NCI-H345 treated with DMSO at 0.1 percent for 48 hours (cell line): ENCODE data around the gene OR51D1.

Experiments
- DNase-seq: peaks from one replicate; lab custom pipeline; 2025; ENCODE audit not compliant: unreplicated experiment; lab: John Stamatoyannopoulos, UW

OR51D1 gene, protein sequence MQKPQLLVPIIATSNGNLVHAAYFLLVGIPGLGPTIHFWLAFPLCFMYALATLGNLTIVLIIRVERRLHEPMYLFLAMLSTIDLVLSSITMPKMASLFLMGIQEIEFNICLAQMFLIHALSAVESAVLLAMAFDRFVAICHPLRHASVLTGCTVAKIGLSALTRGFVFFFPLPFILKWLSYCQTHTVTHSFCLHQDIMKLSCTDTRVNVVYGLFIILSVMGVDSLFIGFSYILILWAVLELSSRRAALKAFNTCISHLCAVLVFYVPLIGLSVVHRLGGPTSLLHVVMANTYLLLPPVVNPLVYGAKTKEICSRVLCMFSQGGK

DNA sequence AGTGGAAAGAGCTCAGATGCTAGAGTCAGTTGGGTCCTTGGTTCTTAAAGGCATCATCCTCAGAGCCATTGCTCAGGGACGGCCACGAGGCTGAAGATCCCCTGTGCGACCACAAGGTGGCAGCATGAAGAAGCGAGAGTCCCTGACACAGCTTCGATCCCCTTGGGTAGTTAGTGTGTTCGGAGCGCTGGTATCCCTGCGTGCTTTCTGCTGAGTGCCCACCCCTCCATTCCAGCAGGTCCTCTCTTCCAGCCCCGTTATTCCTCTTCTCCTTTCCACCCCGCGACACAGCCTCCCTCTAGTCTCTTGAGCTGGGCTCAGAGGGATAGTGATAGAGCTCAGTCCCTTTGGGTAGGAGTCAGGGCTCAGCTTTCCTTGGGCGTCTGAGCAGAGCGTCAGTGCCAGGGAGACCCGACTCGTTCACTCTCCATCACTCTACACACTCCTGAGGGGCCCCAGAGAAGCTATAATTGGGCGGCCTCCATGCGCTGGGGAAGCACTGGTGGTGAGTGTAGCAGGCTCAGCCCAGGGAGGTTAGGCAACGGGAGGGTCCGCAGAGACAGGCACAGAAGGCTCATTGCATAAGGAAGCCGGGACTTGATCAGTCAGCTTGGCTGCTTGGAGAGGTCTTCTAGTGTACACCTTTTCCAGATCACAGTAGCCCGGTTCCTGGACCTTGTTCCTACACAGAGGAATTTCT lies at the start of gene OR51D1:
Gene OR51D1 (plus strand): TSS at position 516 of the 700 bp plus-strand sequence. CDS start 2,314 bp downstream, outside the sequence.
- DNase-seq = peak; percentile 51

DNA sequence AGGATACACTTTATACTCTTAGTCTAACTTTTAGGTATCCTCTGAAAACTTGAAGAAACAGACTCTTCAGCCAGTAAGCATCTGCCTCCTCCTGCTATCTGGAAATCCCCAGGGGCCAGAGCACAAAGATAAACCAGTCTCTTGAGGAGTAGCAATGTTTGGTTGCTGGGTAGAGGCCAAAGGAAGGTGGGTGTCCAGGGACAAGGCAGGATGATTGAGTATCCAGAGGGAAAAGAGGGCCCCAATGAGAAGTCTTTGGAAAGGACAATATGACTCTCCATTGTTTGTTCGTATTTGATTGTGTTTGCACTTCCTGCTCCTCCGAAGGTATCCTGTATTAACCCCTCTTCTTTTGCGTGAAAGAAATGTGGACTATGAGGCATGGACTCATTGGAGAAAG lies 48.3 kb upstream of the OR51D1 start:
- no peak for DNase-seq

DNA sequence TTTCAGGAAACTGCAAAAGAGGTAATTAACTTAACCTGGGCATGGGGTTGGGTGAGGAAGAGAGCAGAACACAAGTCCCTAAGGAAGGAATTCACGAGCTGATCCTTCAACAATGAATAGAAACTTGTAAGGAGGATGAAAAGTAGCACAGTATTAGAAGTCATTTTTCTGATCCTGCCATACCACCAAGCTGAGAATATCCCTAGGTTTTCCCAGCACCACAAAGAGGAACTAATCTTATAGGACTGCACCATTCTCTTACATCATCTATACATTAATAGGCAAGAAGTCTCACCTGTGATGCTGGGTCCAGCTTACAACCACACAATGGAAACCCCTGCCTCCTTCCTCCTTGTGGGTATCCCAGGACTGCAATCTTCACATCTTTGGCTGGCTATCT lies 43.5 kb upstream of the OR51D1 start, which contains the start of gene OR52I1:
Gene OR52I1 (plus strand): TSS at position 301 of the 400 bp plus-strand sequence. CDS start 0 bp downstream, at position 301.
- DNase-seq = no peak

DNA sequence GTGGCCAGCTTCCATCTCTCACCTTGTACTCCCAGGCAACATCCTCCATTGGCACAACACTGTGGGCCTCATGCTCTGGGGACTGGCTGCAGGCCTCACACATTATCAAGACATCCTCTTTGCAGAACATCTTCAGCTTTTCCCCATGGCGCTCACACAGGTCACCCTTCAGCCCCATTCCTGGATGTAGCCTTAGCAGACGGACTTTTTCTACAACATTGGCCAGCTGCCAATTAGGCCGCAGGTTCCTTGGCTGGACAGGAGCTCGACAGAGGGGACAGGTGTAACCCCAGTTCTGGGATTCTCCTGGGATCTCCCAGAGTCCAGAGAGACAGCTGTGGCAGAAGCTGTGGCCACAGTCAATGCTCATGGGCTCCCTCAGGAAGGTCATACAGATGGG lies 32.2 kb upstream of the OR51D1 start:
- no peak for DNase-seq

DNA sequence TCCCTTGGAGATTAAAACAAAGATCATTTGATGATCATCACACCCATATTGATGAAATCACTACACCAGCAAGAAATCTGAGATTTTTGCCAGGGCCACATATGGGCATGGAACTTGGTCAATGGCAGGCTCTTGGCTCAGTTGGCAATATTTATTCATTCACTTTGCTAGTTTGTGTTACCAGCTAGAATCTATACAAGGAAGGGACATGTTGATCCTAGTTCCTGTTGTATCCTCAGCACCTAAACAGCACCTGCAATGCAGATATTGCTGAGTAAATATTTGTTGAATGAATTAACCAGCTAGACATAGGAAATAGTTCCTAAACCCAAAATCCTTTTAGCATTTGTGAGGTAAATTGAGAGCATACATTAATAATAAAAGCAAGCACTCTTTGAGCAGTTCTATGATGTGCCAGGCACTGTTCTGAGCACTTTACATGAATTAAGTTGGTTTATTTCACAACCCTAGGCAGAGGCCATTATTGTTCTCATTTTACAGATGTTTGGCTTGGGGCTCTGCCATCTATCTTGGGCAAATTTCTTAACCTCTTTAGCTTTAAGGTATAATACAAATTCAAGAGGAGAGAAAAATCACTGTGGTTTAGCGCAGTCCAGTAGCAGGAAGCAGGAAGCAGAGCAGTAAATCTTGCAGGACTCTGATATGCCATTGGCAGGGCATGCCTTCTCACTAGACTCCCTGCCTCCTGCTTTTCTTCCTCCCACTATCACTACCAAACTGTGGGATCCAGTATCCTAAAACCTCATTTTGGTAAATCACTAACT lies 30.9 kb upstream of the OR51D1 start:
- peak; percentile 40 for DNase-seq

DNA sequence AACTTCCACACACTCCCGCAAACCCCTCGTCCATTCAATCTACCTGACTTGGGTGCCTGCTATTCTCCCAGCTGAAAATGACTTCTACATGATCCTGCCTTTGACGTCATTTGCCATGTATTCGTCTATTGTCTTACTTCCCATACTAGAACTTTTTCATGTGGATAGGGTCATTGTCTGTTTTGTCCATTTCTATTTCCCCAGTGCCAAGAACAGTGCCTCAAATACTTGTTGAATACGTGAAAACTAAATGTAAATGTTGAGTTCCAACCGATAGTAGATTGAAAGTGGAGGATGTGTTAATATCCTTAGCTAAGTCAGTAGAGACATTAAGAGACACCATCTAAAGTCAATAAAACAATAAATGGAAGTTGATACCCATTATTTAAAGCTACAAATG lies 30.2 kb upstream of the OR51D1 start:
- DNase-seq = no peak

DNA sequence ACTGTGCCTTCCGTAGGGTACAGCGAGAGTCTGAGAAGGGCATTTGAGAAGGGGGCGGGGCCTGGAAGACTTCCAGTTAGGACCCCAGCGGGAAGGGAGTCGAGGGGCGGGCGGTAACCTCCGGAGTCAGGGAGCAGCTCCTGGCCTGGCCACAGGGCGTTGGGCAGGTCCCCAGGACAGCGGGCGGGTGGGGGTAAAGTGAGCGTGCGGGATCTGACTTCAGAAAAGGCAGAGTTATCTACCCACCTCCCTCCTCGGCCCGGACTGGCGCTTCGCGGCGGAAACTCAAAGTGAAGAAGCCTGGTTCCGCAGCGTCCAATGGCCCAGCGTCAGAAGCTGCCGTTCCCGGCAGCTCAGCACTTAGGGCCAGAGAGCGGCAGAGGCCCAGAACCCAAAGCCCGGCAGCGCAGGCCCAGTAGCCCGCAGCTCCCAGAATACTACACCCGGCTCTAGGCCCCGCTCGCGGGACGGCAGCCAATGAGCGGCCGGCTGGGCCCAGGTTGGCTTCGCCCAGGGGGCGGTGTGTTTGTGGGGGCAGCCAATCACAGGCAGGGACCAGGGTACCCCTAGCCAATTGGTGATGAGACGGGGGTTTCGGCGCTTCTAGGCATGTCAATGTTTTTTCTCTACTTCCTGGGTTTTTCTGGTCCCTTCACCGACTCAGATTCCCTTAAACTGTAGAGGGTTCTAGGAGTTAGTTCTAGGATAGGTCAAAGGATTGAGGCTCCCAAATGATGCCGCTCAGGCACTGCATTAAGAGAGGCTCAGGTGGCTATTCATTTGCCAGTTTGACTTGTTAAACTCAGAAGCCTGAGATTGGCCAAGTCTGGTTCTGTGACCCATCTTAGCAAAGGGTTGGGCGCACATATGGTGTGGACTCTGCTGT lies 29.3 kb upstream of the OR51D1 start, which contains the start of gene TRIM68:
Gene TRIM68 (minus strand): TSS at position 451 of the 886 bp plus-strand sequence. CDS start 2,727 bp downstream, outside the sequence.
- peak; percentile 30 for DNase-seq

DNA sequence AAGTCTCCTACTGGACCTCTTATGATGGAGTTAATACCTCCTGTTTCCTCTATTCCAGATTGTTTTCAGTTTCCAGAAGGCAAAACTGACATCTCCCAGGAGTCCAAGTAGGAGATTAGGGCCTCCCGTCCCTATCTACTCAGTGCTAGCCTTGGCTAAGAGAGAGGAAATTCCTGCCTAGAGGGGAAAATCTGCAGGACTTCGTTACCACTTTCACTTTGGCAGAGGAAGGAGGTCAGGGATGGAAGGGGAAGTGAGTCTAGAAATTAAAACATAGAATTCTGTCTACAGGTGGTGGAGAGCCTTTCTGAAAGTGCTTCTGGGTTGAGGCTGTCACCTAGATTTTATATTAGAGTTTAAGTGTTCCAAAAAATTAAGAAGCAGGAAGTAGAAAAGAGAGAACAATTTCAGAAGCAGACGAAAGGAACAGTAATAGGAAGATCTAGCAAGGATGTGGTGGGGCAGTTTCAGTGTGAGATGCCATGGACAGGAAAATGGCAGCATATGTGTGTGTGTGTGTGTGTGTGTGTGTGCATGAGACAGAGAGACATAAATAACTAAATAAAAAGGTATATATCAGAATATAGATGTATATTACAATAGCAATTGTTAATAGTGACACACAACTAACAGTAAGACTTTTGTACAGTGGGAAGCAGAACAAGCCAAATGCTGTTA lies 26.9 kb upstream of the OR51D1 start:
- no peak for DNase-seq

DNA sequence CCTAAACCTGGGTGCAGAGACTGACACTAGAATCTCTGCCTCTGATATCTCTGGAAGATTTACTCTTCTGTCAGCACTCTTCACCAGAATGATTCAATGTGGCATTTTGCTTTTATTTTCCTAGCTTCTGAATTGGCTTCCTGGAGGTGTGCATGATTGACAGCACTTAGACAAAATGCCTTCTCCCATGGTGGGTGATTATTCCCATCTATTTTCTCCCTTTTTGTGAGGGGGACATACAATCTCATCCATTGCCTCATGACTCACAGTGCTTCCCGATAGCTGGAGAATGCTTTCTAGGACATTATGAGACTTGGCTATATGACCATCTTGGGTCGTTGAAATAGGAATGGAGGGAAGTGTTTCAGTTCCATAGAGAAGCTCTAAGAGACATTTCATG lies 25.3 kb upstream of the OR51D1 start:
- DNase-seq = no peak

DNA sequence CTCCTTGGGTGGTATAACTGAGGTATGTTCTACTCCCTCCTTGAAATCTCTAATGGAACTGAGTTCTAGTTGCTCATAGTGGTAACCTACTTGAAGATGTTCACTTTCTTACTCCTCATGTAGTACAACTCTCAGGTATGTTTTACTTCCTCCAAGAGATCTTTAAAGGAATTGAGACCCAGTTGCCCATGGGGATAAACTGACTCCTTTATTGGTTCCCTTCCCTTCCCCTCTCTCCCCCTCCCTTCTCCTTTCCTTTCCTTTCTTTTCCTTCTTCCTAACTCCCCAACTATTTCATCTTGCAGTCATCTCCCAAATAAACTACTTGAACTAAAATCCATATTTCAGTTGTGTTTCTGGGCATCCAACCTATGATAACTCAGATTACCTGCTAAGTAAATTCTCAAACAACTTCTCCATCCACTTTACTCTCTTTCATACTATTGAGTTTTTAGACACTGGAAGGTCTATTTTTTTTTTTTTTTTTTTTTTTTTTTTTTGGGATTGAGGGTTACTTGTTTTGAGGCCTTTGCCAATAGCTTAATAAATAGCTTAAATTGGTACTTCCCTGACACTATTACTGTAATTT lies 21.3 kb upstream of the OR51D1 start:
- no peak for DNase-seq

DNA sequence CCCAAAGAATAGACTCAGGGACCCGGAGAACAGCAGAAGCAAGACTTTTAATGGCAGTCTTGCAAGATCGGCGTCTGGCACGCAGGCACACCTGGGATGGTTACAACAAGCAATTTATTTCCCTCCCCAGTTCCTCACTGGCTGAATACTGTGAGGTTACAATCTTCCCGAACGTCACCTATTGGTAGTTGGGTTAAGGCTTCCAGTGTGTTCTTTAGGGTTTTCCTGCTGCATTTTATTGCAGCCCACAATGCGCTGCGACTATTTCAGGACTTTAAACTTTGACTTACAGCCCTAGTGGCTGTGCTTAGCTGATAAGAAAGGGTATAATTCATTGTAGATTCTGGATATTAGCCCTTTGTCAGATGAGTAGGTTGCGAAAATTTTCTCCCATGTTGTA lies 17.8 kb upstream of the OR51D1 start:
- DNase-seq = no peak

DNA sequence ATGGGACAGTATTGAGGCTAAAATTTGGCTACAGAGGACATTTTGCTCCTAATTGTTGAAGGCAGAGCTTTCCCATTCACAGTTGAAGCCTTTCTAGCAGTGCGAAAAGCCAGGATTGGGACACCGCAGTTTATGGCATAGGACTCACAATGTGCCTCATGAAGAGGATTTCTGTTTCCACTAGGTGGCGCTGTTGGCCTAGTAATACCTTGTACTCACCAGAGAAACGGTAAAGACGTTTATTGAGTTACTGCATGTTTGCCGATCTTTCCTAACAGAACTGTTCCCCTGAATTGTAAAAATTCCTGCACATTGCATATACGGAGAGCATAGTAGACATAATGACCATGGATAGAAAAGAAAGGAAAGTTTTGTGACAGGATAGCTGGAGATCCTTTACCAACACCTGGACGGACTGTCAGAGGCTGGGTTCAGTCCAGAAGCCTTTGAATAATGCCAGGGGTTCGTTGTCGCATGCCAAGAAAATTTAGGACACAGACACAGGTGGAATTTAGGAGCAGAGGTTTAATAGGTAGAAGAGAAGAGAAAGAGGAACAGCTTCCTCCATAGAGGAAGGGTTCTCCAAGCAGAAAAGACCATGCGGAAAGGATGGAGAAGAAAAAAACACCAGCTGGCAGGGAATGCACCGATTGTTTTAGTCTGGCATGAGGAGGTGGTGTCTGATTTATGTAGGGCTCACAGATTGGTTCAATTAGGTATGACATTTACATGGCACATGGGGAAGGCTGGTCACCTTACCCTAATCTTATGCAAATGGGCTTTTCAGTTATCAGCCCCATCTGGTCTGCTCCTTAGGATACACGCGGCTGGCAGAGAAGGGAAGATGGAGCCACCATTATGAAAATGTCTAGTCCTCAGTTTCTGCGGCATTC lies 10.8 kb upstream of the OR51D1 start:
- peak; percentile 80 for DNase-seq

DNA sequence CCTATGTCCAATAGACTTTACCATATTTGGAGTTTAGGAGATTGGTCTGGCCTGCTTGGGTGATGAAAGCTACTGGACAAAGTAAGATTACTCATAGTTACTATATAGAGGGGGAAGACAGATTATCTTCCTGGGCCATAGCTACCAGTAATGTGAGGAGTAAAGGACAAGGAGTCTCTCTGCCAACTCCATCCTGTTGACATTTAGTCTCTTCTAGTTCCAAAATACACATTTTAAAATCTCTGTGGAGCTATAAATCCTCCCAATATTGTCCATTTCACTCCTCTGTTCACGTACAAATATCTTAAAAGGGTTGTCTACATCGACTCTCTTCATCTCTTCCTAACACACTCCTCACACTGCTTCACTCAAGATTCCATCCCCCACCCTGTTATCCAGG lies 1.1 kb upstream of the OR51D1 start:
- DNase-seq = no peak

DNA sequence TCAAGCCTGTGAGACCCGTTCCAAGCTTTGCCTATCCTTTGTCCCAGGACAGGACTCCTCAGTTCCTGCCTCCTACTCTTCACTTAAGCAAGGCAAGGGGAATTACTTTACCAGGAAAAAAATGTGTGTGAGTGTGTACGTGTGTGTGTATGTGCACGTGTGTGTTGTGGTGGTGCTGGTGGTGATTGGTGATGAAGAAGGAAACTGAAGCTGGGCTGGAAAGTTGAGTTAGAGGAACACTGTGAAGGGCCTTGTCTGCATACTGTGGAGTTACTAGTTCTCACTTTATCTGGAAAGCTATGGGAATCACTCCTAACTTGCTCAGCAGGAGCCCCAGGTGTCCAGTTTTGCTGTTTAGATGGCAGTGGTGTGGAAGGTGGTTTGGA lies 378 bp downstream of the OR51D1 start:
- no peak for DNase-seq

DNA sequence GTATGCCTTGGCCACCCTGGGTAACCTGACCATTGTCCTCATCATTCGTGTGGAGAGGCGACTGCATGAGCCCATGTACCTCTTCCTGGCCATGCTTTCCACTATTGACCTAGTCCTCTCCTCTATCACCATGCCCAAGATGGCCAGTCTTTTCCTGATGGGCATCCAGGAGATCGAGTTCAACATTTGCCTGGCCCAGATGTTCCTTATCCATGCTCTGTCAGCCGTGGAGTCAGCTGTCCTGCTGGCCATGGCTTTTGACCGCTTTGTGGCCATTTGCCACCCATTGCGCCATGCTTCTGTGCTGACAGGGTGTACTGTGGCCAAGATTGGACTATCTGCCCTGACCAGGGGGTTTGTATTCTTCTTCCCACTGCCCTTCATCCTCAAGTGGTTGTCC lies 2.7 kb downstream of the OR51D1 start:
- DNase-seq = no peak

DNA sequence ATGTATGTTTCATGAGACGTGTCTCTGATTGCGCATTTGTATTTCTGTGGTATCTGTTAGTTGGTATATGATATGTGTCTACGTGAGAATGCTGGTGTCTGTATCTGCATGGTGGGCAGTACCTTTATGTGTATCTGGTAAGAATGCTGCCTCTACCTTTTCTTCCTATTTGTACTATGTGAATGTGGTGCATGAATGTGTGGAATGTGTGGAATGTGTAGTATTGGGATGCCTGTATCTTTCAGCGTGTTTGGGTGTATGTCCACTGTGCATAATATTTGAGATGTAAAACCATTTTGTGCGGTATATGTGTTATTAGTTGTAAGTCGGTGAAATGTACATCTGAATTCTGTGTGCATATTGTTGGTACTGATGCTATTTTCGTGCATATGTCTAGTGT lies 4.2 kb downstream of the OR51D1 start:
- DNase-seq = no peak

DNA sequence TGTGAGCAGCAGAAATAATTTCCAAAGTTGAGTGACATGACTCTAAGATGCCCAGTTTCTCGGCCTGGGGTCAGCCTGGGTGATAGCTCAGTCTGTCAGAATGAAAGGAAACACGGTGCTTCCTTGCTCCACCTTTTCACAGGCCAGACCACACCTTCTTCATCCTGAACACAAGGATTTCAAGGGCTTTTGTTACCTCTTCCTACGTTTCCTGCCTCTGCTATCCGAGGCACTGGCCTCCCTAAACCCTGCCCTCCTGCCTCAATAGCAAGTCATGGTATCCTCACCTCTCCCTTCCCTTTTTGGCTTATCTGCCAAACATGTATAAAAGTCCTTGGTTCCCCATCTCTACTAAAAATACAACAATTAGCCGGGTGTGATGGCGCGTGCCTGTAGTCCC lies 4.8 kb downstream of the OR51D1 start:
- no peak for DNase-seq

DNA sequence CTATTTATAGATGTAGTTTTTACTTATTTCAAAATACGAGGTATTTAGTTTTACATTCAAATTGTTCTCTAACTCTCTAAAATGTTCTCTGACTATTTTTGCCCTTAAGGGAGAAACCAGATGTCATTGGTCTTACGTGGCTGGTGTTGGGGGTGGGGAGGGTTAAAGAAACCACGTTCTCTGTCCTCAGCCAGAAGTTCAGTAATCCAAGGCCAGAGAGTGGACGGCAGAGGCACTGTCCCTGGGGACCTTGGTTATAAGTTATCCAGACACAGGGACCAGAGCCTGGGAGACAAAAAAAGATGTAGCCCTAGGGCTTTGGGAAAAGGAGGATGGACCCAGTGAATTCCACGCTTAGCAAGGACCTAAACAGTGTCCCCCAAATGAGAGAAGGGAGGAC lies 5.8 kb downstream of the OR51D1 start:
- no peak for DNase-seq

DNA sequence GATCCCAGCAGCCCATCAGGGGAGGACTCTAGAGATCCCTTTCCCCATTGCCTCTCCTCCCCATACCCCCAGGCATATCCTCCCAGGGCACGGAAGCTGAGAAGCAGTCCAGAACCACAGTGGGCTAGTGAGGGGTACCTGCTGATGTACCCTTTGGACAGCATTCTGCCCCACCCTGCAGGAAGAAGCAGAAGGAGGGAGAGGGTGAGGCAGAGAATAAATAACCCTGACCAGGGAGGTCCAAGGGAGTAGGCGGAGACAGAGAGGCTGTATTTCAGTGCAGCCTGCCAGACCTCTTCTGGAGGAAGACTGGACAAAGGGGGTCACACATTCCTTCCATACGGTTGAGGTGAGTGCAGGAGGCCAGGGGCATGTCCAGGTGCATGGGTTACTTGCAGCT lies 6.4 kb downstream of the OR51D1 start, which contains the start of gene OR51E1:
Gene OR51E1 (plus strand): TSS at position 301 of the 400 bp plus-strand sequence. CDS start 8,545 bp downstream, outside the sequence.
- DNase-seq = no peak
